Spinal cord (tissue), 10 donors: ENCODE results near the gene TULP3. TPM values are rescaled to one million over a fixed set of nuclear protein-coding genes. Genes with fewer than 3 reads are reported as not detected.

Experiments used
- DNase-seq, 6 donors: peaks; one replicate each; pipeline versions ENCODE4 v3.0.0 to v3.0.0-alpha.2; 2013 to 2015; ENCODE audit warnings: low spot score in 6 of 6, low read depth in 4 of 6
- H3K27ac ChIP-seq: one replicate; pipeline ENCODE4 v1.5.1; 2013; ENCODE audit warnings: low read depth, low read length, control low read depth
- H3K27me3 ChIP-seq: one replicate; pipeline ENCODE4 v1.6.1; 2013; ENCODE audit warnings: low read length; ENCODE audit not compliant: control insufficient read depth, insufficient read depth
- H3K36me3 ChIP-seq: one replicate; pipeline ENCODE4 v1.6.1; 2013; ENCODE audit warnings: low read length; ENCODE audit not compliant: control insufficient read depth, insufficient read depth
- H3K4me1 ChIP-seq: one replicate; pipeline ENCODE4 v1.6.1; 2013; ENCODE audit warnings: low read length; ENCODE audit not compliant: control insufficient read depth, insufficient read depth
- H3K4me3 ChIP-seq: one replicate; pipeline ENCODE4 v1.5.1; 2013; ENCODE audit warnings: low read depth, low read length, control low read depth
- H3K9me3 ChIP-seq: one replicate; pipeline ENCODE4 v1.6.1; 2013; ENCODE audit warnings: low read length; ENCODE audit not compliant: control insufficient read depth, insufficient read depth
- WGBS: methylation state at CpG from one replicate; pipeline ENCODE4 v1.1.5; 2013; ENCODE audit warnings: missing lambda C conversion rate; ENCODE audit not compliant: insufficient coverage; 5-methylcytosine and 5-hydroxymethylcytosine counted together
- polyA plus RNA-seq, 2 donors: library from polyadenylated mRNA; unstranded; fragments of 120-200 nt; gene quantifications; one replicate each; pipeline ENCODE4 v1.2.1, GENCODE V29; 2013; ENCODE audit not compliant: insufficient read length in 2 of 2
- total RNA-seq, 2 donors: library from RNA; depleted of rRNA in 1 of 2; stranded (reverse); fragments of 120-200 nt in 1 of 2; fragments of >200 nt in 1 of 2; gene quantifications; one replicate each; pipeline versions ENCODE4 v1.2.3 to v1.2.4, GENCODE V29; 2013 to 2014
- donor health status: healthy.

Gene TULP3
- total and polyA plus RNA-seq, 4 donors = 13.0 to 29.6 (median 24.2) TPM

DNA sequence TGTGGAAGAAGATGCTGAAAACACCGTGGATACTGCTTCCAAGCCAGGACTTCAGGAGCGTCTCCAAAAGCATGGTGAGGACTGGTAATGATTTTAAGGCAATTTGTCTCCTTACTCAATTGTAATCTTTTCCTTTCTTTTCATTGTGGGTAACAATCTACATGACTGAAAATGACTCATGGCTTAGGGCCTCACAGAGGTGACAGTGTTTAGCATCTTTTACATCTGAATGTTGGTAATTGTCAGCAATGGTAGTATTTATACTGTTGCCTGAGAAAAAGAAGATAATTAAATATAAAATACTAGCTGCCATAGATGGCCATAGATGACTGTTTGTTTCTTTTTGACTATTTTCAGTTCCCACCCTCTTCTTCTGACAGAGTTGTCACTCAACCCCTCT, 31.6 kb downstream of the TULP3 start:
- Histone ChIP-seq H3K27ac (no peak overlapping the region), H3K9me3 (no peaks in the 10 kb centered on the region), H3K4me3 (no peak overlapping the region), H3K36me3 (peaks cover 42% of the 10 kb centered on the region), H3K4me1 (no peaks in the 10 kb centered on the region), H3K27me3 (no peaks in the 10 kb centered on the region)
- DNase-seq = no peak
- WGBS = no CpG with 5 or more reads among the region's 2 CpGs

DNA sequence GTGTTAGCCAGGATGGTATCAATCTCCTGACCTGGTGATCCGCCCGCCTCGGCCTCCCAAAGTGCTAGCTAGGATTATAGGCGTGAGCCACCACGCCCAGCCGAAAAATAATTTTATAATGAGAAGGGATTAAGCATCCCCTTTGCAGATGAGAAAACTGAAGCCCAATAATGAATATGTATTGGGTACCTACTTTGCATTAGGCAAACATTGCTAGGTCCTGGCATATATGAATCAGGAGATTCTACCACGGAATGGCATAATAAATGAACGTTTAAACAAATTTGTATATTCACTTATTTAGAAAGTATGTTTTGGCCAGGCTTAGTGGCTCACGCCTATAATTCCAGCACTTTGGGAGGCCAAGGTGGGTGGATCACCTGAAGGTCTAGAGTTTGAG, 32.4 kb downstream of the TULP3 start:
- Histone ChIP-seq H3K4me3 (no peak overlapping the region), H3K27ac (no peak overlapping the region), H3K9me3 (no peaks in the 10 kb centered on the region), H3K36me3 (peaks cover 38% of the 10 kb centered on the region), H3K27me3 (no peaks in the 10 kb centered on the region), H3K4me1 (no peaks in the 10 kb centered on the region)
- DNase-seq = no peak
- WGBS = 100% methylated on average over 3 of the region's 9 CpGs

DNA sequence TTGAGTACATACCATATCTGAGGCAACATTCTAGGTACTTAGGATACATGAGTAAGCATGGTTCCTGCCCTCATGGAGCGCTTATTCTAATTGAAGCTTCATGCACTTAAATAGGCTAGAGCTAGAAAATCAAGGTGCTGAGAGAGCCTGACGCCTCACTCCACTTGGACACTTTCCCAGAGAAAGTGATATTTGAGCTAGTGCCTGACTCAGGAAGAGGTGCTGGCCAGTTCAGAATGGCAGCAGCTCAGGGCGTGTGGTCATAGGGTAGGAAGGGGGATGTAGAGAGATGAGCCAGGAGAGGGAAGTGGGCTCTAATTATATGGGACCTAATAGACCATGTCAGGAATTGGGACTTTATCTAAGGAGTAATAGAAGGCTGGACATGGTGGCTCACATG, 33.3 kb downstream of the TULP3 start:
- peaks cover 35% of the 10 kb centered on the region for H3K36me3 ChIP-seq
- WGBS = 100% methylated on average over 3 of the region's 3 CpGs
- H3K9me3 ChIP-seq = no peaks in the 10 kb centered on the region
- no peak overlapping the region for H3K4me3 ChIP-seq
- H3K27ac ChIP-seq = no peak overlapping the region
- no peak for DNase-seq
- H3K27me3 ChIP-seq = no peaks in the 10 kb centered on the region
- H3K4me1 ChIP-seq = no peaks in the 10 kb centered on the region

DNA sequence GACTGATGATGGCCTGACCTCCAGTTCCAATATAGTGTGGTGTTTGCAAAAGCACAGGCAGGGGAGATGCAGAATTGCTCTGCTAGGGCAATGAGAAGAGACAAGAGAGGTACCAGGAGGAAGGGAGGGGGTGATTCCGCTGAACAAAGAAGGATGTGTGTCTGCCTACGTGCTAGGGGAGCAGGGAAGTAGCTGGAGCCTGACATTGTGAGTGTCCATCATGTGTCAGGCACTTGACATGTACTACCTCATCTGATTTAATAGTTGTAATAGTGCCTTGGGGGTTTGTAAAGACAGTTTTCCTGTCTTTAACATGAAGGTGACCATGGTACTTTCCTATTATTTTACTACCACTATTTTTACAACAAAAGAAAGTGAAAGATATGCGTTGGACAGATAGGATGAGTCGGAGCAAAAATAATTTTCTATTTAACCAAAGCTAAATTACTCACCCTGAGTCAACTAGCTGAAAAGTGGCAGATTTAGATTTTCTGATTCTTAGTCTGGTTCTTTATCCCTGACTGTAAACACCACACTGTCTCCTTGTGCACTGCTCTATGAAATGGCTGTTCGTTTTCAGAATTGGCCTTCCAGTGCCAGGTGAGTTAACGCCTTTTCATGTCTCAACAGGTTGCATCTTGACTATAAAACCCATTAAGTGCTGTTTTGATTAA, 34.8 kb downstream of the TULP3 start:
- H3K4me1 ChIP-seq = no peaks in the 10 kb centered on the region
- DNase-seq = peak in 1 of 6 donors; percentile 17
- H3K27ac ChIP-seq = no peak overlapping the region
- H3K36me3 ChIP-seq = peaks cover 39% of the 10 kb centered on the region
- H3K4me3 ChIP-seq = no peak overlapping the region
- H3K27me3 ChIP-seq = no peaks in the 10 kb centered on the region
- WGBS = 77% methylated on average over 4 of the region's 6 CpGs
- H3K9me3 ChIP-seq = no peaks in the 10 kb centered on the region

DNA sequence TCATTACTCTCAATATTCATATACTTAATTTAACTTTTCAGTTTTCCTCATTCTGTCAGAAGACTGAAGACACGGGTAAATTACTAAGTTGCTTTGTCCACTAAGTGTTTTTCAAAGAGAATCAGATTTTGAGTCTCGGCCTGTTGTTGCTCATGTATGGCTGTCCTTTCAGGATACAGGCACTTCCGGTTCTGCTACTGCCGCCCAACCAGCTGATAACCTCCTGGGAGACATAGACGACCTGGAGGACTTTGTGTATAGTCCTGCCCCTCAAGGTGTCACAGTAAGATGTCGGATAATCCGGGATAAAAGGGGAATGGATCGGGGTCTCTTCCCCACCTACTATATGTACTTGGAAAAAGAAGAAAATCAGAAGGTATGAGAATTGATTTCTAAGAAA, 40.2 kb downstream of the TULP3 start:
- no peak for DNase-seq
- WGBS = 91% methylated on average over 4 of the region's 8 CpGs
- Histone ChIP-seq H3K4me1 (no peaks in the 10 kb centered on the region), H3K4me3 (no peak overlapping the region), H3K27ac (no peak overlapping the region), H3K9me3 (no peaks in the 10 kb centered on the region), H3K27me3 (no peaks in the 10 kb centered on the region), H3K36me3 (peaks cover 42% of the 10 kb centered on the region)

DNA sequence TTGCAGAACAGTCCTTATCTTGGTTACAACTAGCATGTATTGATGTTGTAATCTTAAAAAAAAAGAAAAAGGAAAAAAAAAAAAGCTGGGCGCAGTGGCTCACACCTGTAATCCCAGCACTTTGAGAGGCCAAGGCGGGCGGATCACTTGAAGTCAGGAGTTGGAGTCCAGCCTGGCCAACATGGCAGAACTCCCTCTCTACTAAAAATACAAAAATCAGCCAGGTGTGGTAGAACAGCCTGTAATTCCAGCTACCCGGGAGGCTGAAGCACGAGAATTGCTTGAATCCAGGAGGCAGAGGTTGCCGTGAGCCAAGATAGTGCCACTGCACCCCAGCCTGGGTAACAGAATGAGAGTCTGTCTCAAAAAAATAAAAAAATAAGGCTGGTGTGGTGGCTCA, 42.9 kb downstream of the TULP3 start:
- no peaks in the 10 kb centered on the region for H3K9me3 ChIP-seq
- H3K4me1 ChIP-seq = no peaks in the 10 kb centered on the region
- H3K4me3 ChIP-seq = no peak overlapping the region
- H3K36me3 ChIP-seq = peaks cover 53% of the 10 kb centered on the region
- 92% methylated on average over 6 of the region's 6 CpGs for WGBS
- DNase-seq = no peak
- no peaks in the 10 kb centered on the region for H3K27me3 ChIP-seq
- no peak overlapping the region for H3K27ac ChIP-seq

DNA sequence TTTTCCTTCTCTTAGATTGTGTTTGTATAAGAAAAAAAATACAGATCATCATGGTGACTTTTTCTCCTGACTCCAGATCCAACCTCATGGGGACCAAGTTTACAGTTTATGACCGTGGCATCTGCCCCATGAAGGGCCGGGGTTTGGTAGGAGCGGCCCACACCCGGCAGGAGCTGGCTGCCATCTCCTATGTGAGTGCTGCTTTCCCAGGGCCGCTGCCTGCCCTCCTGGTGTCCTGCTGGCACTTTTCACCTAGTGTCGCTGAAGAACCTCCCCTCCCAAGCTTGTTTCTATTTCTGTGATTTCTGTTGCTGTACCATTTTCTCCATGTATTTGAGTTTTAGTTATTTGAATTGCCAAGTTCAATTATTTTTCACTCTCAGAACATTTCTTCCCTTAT, 43.7 kb downstream of the TULP3 start:
- Histone ChIP-seq H3K4me1 (no peaks in the 10 kb centered on the region), H3K27ac (no peak overlapping the region), H3K36me3 (peaks cover 57% of the 10 kb centered on the region), H3K4me3 (no peak overlapping the region), H3K9me3 (no peaks in the 10 kb centered on the region), H3K27me3 (no peaks in the 10 kb centered on the region)
- 87% methylated on average over 5 of the region's 6 CpGs for WGBS
- DNase-seq = no peak

DNA sequence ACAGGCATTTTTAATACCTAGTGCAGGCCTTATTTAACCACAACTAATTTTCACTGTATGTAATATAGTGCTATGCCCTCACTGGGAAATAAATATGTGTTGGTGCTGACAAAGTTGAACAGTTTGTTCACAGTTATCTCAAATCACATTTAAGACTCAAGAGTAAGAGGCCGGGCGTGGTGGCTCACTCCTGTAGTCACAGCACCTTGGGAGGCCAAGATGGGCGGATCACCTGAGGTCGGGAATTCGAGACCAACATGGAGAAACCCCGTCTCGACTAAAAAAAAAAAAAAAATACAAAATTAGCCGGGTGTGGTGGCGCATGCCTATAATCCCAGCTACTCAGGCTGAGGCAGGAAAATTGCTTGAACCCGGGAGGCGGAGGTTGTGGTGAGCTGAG, 45.6 kb downstream of the TULP3 start:
- Histone ChIP-seq H3K36me3 (peaks cover 63% of the 10 kb centered on the region), H3K9me3 (no peaks in the 10 kb centered on the region), H3K27me3 (no peaks in the 10 kb centered on the region), H3K4me3 (no peak overlapping the region), H3K4me1 (no peaks in the 10 kb centered on the region), H3K27ac (no peak overlapping the region)
- WGBS = 97% methylated on average over 10 of the region's 11 CpGs
- no peak for DNase-seq

DNA sequence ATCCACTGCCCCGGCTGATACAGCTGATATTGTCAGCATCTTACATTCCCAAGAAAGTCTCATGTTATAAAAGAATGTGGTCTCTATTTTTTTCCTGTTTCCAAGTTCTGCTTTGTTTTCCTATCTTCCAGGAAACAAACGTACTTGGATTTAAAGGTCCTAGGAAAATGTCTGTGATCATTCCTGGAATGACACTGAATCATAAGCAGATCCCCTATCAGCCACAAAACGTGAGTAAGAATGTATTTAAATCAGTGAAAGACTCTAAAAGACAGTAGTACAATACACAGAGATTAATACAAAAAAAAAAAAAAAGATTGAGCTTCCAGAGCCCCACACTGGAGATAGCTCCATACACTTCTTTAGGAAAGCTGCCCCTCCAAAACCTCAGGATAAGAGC, 46.8 kb downstream of the TULP3 start:
- no peak overlapping the region for H3K27ac ChIP-seq
- WGBS = no CpG with 5 or more reads among the region's 3 CpGs
- H3K4me1 ChIP-seq = no peaks in the 10 kb centered on the region
- no peaks in the 10 kb centered on the region for H3K27me3 ChIP-seq
- no peaks in the 10 kb centered on the region for H3K9me3 ChIP-seq
- peaks cover 56% of the 10 kb centered on the region for H3K36me3 ChIP-seq
- H3K4me3 ChIP-seq = no peak overlapping the region
- no peak for DNase-seq

DNA sequence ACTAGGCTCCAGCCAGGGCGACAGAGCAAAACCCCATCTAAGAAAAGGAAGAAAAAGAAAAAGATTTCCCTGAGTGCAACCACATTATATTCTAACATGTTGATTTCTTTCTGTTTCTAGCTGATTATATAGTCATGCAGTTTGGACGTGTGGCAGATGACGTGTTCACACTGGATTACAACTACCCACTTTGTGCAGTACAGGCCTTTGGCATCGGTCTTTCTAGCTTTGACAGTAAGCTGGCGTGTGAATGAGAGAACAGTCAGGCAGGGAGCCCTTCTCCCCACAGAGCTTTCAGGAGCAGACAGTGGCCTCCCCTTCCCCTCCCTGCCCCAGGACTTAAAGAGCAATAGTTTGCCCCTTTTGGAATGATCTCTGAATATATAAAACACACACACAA, 48.5 kb downstream of the TULP3 start:
- WGBS = no CpG with 5 or more reads among the region's 5 CpGs
- Histone ChIP-seq H3K4me3 (no peak overlapping the region), H3K36me3 (peaks cover 47% of the 10 kb centered on the region), H3K27me3 (no peaks in the 10 kb centered on the region), H3K4me1 (peaks cover under 1% of the 10 kb centered on the region), H3K27ac (no peak overlapping the region), H3K9me3 (no peaks in the 10 kb centered on the region)
- DNase-seq = peak in 1 of 6 donors; percentile 82
